DMS153 treated with DMSO at 0.1 percent for 48 hours (cell line): ENCODE measurements around the gene VPREB3.

Experiments
- DNase-seq: peaks from one replicate; lab custom pipeline; 2025; ENCODE audit not compliant: unreplicated experiment; lab: John Stamatoyannopoulos, UW

VPREB3 gene

GRCh38 chr22:23754220-23754919 is at the start of gene VPREB3:
Gene VPREB3 (minus strand): TSS chr22:23754425. CDS start chr22:23754363, 62 bp downstream.
- no peak for DNase-seq

GRCh38 chr22:23803001-23803819 is 49.0 kb upstream of the VPREB3 start:
- no peak for DNase-seq

GRCh38 chr22:23801886-23802377 is 47.7 kb upstream of the VPREB3 start:
- no peak for DNase-seq

- DNase-seq: no peak
These were observed 47.1 kb upstream of the VPREB3 start for GRCh38 chr22:23801238-23801821.

- DNase-seq: no peak
These were observed 46.3 kb upstream of the VPREB3 start for GRCh38 chr22:23800297-23801237.

GRCh38 chr22:23796461-23796860 is 42.2 kb upstream of the VPREB3 start:
- DNase-seq: no peak

- no peak for DNase-seq
These were observed 39.1 kb upstream of the VPREB3 start for GRCh38 chr22:23793326-23793725.

- no peak for DNase-seq
These were observed 37.8 kb upstream of the VPREB3 start for GRCh38 chr22:23791738-23792645.

GRCh38 chr22:23790819-23791737 is 36.9 kb upstream of the VPREB3 start:
- DNase-seq: no peak

- DNase-seq: no peak
These were observed 35.4 kb upstream of the VPREB3 start for GRCh38 chr22:23789638-23790037.

- DNase-seq: peak; percentile 19
These were observed 34.9 kb upstream of the VPREB3 start for GRCh38 chr22:23789121-23789520.

GRCh38 chr22:23787910-23788309 is 33.7 kb upstream of the VPREB3 start:
- DNase-seq: no peak

GRCh38 chr22:23787600-23787896 is 33.3 kb upstream of the VPREB3 start:
- DNase-seq: no peak

- peak; percentile 72 for DNase-seq
These were observed 32.8 kb upstream of the VPREB3 start, which contains the start of gene SMARCB1 for GRCh38 chr22:23786752-23787599. Gene SMARCB1 (plus strand): TSS chr22:23786966. CDS start chr22:23787170, 204 bp downstream.

- DNase-seq: no peak
These were observed 32.1 kb upstream of the VPREB3 start for GRCh38 chr22:23786261-23786710.

- no peak for DNase-seq
These were observed 30.0 kb upstream of the VPREB3 start for GRCh38 chr22:23784215-23784732.
